ENCODE results near the gene AGBL1. TPM values are rescaled to one million over a fixed set of nuclear protein-coding genes. Genes with fewer than 3 reads are reported as not detected.

AGBL1 gene
- total and polyA plus RNA-seq, 2 donors (not counting 1 experiment from before 2014, with no cell fraction given) = not detected

- H3K27me3 ChIP-seq (replicated peaks in 1 of 4; ENCODE audit: control extremely low read depth in 1 of 4, control insufficient read depth in 3 of 4, insufficient read depth in 4 of 4, low read length in 3 of 4) = no peaks in the 10 kb centered on the region
- ChIA-PET POLR2A (no interaction called here), CTCF (no interaction called here)
- no peak overlapping the region for H3K9ac ChIP-seq (ENCODE audit: low read length)
- H2AFZ ChIP-seq (ENCODE audit: insufficient read depth, low read depth, low read length, poor library complexity, severe bottlenecking) = no peak overlapping the region
- DNase-seq = no peak
- 94% methylated on average over 3 of the region's 6 CpGs for WGBS (ENCODE audit: insufficient coverage)
- no peaks in the 10 kb centered on the region for H3K4me1 Mint-ChIP-seq
- H3K79me2 ChIP-seq (ENCODE audit: control insufficient read depth, insufficient read depth, low read length) = no peaks in the 10 kb centered on the region
- H3K9me3 ChIP-seq (ENCODE audit: control extremely low read depth in 1 of 3, control insufficient read depth in 2 of 3, insufficient read depth in 1 of 3, low read length in 2 of 3) = no peaks in the 10 kb centered on the region
- no peak overlapping the region for H3K27ac ChIP-seq (ENCODE audit: low read length in 2 of 2)
- no peak for ATAC-seq (ENCODE audit: low read depth)
- no peak overlapping the region for H3K4me2 ChIP-seq (replicated peaks; ENCODE audit: low read depth, low read length, poor library complexity, severe bottlenecking)
- H3K4me3 ChIP-seq (ENCODE audit: control extremely low read depth in 1 of 5, extremely low read depth in 1 of 5, insufficient read depth in 1 of 5, low read depth in 2 of 5, low read length in 4 of 5) = no peak overlapping the region
- intact Hi-C loops (cut with micrococcal nuclease) = no loop called here
- no peaks in the 10 kb centered on the region for H3K36me3 ChIP-seq (replicated peaks in 1 of 2; ENCODE audit: control extremely low read depth in 1 of 2, control insufficient read depth in 1 of 2, extremely low read depth in 1 of 2, insufficient read depth in 2 of 2, low read length in 1 of 2)
- TF ChIP-seq CTCF (IDR thresholded peaks at IDR 0.05) = no peak
- no peak for TF ChIP-seq EZH2 (IDR thresholded peaks at IDR 0.05; ENCODE audit: borderline replicate concordance, insufficient read depth, low read depth, low read length, poor library complexity, severe bottlenecking)
- no peak overlapping the region for H3K4me3 Mint-ChIP-seq
- no peak overlapping the region for H3K27ac Mint-ChIP-seq
- H3K27me3 Mint-ChIP-seq = no peaks in the 10 kb centered on the region
- peaks cover 2% of the 10 kb centered on the region for H3K9me3 Mint-ChIP-seq (ENCODE audit: insufficient read depth)
- H4K20me1 ChIP-seq (ENCODE audit: control insufficient read depth, insufficient read depth, low read length, poor library complexity, severe bottlenecking) = no peaks in the 10 kb centered on the region
- no peaks in the 10 kb centered on the region for H3K4me1 ChIP-seq (ENCODE audit: control insufficient read depth in 2 of 2, insufficient read depth in 2 of 2, low read length in 2 of 2)
These were observed 952.0 kb downstream of the AGBL1 start for GRCh38 chr15:87031540-87032230.

GRCh38 chr15:87032295-87032694 is 952.6 kb downstream of the AGBL1 start:
- POLR2A ChIA-PET = no interaction called here

More at GRCh38 chr15:87032295-87032694, 952.6 kb downstream of the AGBL1 start:
- no peaks in the 10 kb centered on the region for H3K27me3 ChIP-seq (replicated peaks in 1 of 4; ENCODE audit: control extremely low read depth in 1 of 4, control insufficient read depth in 3 of 4, insufficient read depth in 4 of 4, low read length in 3 of 4)
- H4K20me1 ChIP-seq (ENCODE audit: control insufficient read depth, insufficient read depth, low read length, poor library complexity, severe bottlenecking) = no peaks in the 10 kb centered on the region
- Mint-ChIP-seq H3K27ac (no peak overlapping the region), H3K9me3 (ENCODE audit: insufficient read depth) (peaks cover 2% of the 10 kb centered on the region), H3K4me1 (no peaks in the 10 kb centered on the region), H3K4me3 (no peak overlapping the region), H3K27me3 (no peaks in the 10 kb centered on the region)
- no peaks in the 10 kb centered on the region for H3K4me1 ChIP-seq (ENCODE audit: control insufficient read depth in 2 of 2, insufficient read depth in 2 of 2, low read length in 2 of 2)
- CTCF ChIA-PET = no interaction called here
- DNase-seq (no peak), ATAC-seq (ENCODE audit: low read depth) (no peak)
- 92% methylated on average over 3 of the region's 6 CpGs for WGBS (ENCODE audit: insufficient coverage)
- no peak overlapping the region for H3K4me2 ChIP-seq (replicated peaks; ENCODE audit: low read depth, low read length, poor library complexity, severe bottlenecking)
- H2AFZ ChIP-seq (ENCODE audit: insufficient read depth, low read depth, low read length, poor library complexity, severe bottlenecking) = no peak overlapping the region
- intact Hi-C loops (cut with micrococcal nuclease) = no loop called here
- no peaks in the 10 kb centered on the region for H3K9me3 ChIP-seq (ENCODE audit: control extremely low read depth in 1 of 3, control insufficient read depth in 2 of 3, insufficient read depth in 1 of 3, low read length in 2 of 3)
- no peak overlapping the region for H3K27ac ChIP-seq (ENCODE audit: low read length in 2 of 2)
- H3K9ac ChIP-seq (ENCODE audit: low read length) = no peak overlapping the region
- H3K79me2 ChIP-seq (ENCODE audit: control insufficient read depth, insufficient read depth, low read length) = no peaks in the 10 kb centered on the region
- TF ChIP-seq CTCF (IDR thresholded peaks at IDR 0.05) = no peak
- no peak for TF ChIP-seq EZH2 (IDR thresholded peaks at IDR 0.05; ENCODE audit: borderline replicate concordance, insufficient read depth, low read depth, low read length, poor library complexity, severe bottlenecking)
- no peaks in the 10 kb centered on the region for H3K36me3 ChIP-seq (replicated peaks in 1 of 2; ENCODE audit: control extremely low read depth in 1 of 2, control insufficient read depth in 1 of 2, extremely low read depth in 1 of 2, insufficient read depth in 2 of 2, low read length in 1 of 2)
- H3K4me3 ChIP-seq (ENCODE audit: control extremely low read depth in 1 of 5, extremely low read depth in 1 of 5, insufficient read depth in 1 of 5, low read depth in 2 of 5, low read length in 4 of 5) = no peak overlapping the region

Data from B cell (primary cell).